GM23338 (cell line): ENCODE results near the gene CFAP70.

Experiments
- CREB1 ChIP-seq: fragments of 250-450 bp; sonication (Bioruptor Pico); IDR thresholded peaks from 2 replicates; pipeline ENCODE4 v1.5.0; 2020; ENCODE audit warnings: low read depth, mild to moderate bottlenecking, moderate library complexity
- CTCF ChIP-seq, 2 experiments: fragments of 200-600 bp in 1 of 2; sonication (generic) in 1 of 2; conservative IDR thresholded peaks; 2 replicates each; pipeline versions ENCODE4 v1.5.1 to v1.6.1; 2016 to 2017; ENCODE audit warnings: antibody characterized with exemption in 2 of 2, low read depth in 2 of 2, mild to moderate bottlenecking in 2 of 2, moderate library complexity in 1 of 2
- EZH2 ChIP-seq: fragments of 200-600 bp; sonication (generic); IDR thresholded peaks from one replicate; pipeline ENCODE4 v1.8.0; 2017; ENCODE audit warnings: antibody characterized with exemption, mild to moderate bottlenecking, low read depth; ENCODE audit not compliant: unreplicated experiment
- EZH2phosphoT487 ChIP-seq: fragments of 200-600 bp; sonication (generic); IDR thresholded peaks from one replicate; pipeline ENCODE4 v1.8.1; 2018; ENCODE audit warnings: antibody characterized with exemption; ENCODE audit not compliant: unreplicated experiment
- JUNB ChIP-seq: IDR thresholded peaks from one replicate; pipeline ENCODE4 v1.6.1; 2016; ENCODE audit warnings: antibody characterized with exemption; ENCODE audit not compliant: unreplicated experiment
- POLR2AphosphoS5 ChIP-seq: IDR thresholded peaks from 2 replicates; pipeline ENCODE4 v1.6.1; 2016; ENCODE audit warnings: antibody characterized with exemption, low read depth
- STAT1 ChIP-seq: IDR thresholded peaks from one replicate; pipeline ENCODE4 v1.6.1; 2016; ENCODE audit warnings: antibody characterized with exemption; ENCODE audit not compliant: unreplicated experiment
- ZNF114 ChIP-seq: fragments of 250-450 bp; sonication (Bioruptor Pico); IDR thresholded peaks from 2 replicates; pipeline ENCODE4 v1.5.0; 2020; ENCODE audit warnings: mild to moderate bottlenecking, moderate library complexity
- ZNF331 ChIP-seq: fragments of 250-450 bp; sonication (Bioruptor Pico); IDR thresholded peaks from 2 replicates; pipeline ENCODE4 v1.5.0; 2020; ENCODE audit warnings: low read depth, mild to moderate bottlenecking, moderate library complexity
- TF ChIP-seq, protein P1 (sequence below): IDR thresholded peaks from one replicate; pipeline ENCODE4 v1.6.1; 2018; ENCODE audit warnings: antibody characterized with exemption; ENCODE audit not compliant: unreplicated experiment

DNA sequence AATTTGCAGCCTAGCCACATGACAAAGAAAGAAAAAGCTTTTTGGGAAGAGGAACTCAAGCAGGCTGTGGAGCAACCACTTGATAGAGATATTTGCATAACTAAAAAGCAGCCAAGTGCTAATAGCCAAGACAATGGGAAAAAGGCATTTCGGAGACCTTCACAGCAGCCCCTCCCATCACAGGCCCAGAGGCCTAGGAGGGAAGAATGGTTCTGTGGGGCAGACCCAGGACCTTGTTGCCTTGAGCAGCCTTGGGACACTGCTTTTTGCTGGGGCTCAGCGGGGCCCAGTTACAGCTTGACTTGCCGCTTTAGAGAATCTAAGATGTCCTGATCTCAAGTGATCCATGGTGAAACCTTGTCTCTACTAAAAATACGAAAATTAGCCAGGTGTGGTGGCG lies 152.3 kb downstream of the CFAP70 start:
- TF ChIP-seq CTCF (conservative IDR thresholded peaks at IDR 0.05; ENCODE audit: low read depth in 2 of 2) = no peak
- no peak for TF ChIP-seq POLR2AphosphoS5
- TF ChIP-seq EZH2 = no peak
- TF ChIP-seq EZH2phosphoT487 = no peak
- TF ChIP-seq, protein P1, sequence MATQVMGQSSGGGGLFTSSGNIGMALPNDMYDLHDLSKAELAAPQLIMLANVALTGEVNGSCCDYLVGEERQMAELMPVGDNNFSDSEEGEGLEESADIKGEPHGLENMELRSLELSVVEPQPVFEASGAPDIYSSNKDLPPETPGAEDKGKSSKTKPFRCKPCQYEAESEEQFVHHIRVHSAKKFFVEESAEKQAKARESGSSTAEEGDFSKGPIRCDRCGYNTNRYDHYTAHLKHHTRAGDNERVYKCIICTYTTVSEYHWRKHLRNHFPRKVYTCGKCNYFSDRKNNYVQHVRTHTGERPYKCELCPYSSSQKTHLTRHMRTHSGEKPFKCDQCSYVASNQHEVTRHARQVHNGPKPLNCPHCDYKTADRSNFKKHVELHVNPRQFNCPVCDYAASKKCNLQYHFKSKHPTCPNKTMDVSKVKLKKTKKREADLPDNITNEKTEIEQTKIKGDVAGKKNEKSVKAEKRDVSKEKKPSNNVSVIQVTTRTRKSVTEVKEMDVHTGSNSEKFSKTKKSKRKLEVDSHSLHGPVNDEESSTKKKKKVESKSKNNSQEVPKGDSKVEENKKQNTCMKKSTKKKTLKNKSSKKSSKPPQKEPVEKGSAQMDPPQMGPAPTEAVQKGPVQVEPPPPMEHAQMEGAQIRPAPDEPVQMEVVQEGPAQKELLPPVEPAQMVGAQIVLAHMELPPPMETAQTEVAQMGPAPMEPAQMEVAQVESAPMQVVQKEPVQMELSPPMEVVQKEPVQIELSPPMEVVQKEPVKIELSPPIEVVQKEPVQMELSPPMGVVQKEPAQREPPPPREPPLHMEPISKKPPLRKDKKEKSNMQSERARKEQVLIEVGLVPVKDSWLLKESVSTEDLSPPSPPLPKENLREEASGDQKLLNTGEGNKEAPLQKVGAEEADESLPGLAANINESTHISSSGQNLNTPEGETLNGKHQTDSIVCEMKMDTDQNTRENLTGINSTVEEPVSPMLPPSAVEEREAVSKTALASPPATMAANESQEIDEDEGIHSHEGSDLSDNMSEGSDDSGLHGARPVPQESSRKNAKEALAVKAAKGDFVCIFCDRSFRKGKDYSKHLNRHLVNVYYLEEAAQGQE = no peak
- TF ChIP-seq JUNB = no peak
- TF ChIP-seq ZNF331 (CRISPR knock-in tag) = no peak
- no peak for TF ChIP-seq CREB1 (CRISPR knock-in tag)
- TF ChIP-seq STAT1 = no peak
- TF ChIP-seq ZNF114 (CRISPR knock-in tag) = no peak
